Measurements from ENCODE around the gene CTNNA3.

CTNNA3 gene

DNA sequence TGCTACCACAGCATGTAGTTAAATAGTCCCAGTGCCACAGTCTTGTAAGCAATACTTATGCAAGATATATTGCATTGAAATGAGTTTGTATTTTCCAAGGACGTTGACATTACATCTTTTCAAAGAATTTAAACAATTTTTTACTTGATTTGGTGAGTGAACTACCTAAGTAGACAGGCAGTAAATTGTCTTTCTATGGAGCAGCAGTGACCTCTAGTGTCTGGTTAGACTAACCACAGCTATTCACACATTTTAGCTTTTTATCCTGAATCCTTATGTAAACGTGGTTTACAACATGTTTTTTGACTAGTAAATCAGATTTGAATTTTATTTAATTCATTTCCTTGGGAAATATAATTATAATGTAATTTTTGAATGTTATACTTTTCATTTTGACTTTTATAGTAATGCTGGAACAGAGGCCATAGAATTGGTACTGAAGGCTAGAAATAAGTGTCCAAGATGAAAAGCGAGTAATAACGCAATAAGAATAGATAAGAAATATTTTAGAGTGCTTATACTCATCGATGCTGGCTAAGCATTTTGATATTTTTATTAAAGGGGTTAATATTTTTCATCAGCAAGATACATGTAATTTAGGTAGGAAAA lies 764.6 kb downstream of the CTNNA3 start:
- peak; percentile 79 for DNase-seq (ENCODE audit: low read depth)

DNA sequence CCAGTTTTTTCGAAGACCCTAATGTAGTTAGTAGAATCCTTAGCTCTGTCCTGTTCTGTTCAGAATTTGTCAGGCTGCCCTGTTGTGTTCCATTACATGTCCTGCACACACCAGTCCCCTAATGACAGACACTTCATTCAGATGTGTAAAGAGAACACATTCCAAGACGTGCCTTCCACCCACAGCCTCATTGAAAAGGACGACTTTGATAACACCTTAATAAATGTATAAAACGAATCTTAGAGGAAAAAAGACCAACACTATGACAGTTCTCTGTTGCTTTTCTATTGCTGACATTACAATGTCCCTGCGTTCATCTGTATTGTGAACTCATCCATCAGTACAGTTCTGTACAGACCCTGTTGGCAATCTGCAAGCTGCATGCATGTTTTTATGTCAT lies 766.6 kb downstream of the CTNNA3 start:
- DNase-seq (ENCODE audit: low read depth), result no peak

DNA sequence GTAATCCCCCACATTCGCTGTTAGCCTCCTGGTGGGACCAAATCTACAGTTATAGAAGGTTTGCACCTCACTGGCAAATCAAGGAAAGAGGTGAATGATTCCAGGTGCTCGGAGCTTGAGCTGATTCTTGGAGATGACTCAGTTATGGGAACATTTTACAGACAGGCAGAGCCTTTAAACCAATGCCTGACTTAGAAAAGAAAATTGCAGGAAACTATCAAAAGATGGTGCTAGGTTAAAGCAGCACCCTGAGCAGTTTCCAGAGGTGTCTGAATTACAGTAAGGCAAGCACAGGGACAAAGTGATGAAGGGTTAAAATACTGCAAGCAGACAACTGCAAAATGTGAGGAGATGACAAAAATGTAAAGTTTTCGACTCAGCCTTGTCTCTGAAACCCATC lies 767.2 kb downstream of the CTNNA3 start:
- no peak for DNase-seq (ENCODE audit: low read depth)

DNA sequence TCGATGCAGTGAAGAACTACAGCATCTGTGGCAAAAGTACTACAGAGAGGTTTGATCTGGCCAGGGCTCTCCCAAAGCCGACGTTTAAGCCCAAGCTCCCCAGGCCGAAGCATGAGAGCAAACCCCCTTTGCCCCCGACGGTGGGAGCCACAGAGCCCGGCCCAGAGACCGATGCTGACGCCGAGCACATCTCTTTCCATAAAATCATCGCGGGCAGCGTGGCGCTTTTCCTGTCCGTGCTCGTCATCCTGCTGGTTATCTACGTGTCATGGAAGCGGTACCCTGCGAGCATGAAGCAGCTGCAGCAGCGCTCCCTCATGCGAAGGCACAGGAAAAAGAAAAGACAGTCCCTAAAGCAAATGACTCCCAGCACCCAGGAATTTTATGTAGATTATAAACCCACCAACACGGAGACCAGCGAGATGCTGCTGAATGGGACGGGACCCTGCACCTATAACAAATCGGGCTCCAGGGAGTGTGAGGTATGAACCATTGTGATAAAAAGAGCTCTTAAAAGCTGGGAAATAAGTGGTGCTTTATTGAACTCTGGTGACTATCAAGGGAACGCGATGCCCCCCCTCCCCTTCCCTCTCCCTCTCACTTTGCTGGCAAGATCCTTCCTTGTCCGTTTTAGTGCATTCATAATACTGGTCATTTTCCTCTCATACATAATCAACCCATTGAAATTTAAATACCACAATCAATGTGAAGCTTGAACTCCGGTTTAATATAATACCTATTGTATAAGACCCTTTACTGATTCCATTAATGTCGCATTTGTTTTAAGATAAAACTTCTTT lies 767.8 kb downstream of the CTNNA3 start:
- no peak for DNase-seq (ENCODE audit: low read depth)

DNA sequence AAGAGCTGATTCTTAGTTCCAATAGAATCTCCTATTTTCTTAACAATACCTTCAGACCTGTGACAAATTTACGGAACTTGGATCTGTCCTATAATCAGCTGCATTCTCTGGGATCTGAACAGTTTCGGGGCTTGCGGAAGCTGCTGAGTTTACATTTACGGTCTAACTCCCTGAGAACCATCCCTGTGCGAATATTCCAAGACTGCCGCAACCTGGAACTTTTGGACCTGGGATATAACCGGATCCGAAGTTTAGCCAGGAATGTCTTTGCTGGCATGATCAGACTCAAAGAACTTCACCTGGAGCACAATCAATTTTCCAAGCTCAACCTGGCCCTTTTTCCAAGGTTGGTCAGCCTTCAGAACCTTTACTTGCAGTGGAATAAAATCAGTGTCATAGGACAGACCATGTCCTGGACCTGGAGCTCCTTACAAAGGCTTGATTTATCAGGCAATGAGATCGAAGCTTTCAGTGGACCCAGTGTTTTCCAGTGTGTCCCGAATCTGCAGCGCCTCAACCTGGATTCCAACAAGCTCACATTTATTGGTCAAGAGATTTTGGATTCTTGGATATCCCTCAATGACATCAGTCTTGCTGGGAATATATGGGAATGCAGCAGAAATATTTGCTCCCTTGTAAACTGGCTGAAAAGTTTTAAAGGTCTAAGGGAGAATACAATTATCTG lies 768.6 kb downstream of the CTNNA3 start:
- DNase-seq (ENCODE audit: low read depth), result no peak

DNA sequence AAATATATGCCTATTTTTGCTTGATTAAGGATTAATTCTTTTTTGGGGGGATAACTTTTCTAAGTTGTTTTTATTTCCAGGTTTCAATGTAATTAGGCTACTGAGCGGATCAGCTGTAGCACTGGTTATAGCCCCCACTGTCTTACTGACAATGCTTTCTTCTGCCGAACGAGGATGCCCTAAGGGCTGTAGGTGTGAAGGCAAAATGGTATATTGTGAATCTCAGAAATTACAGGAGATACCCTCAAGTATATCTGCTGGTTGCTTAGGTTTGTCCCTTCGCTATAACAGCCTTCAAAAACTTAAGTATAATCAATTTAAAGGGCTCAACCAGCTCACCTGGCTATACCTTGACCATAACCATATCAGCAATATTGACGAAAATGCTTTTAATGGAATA lies 769.2 kb downstream of the CTNNA3 start:
- DNase-seq (ENCODE audit: low read depth), result no peak

DNA sequence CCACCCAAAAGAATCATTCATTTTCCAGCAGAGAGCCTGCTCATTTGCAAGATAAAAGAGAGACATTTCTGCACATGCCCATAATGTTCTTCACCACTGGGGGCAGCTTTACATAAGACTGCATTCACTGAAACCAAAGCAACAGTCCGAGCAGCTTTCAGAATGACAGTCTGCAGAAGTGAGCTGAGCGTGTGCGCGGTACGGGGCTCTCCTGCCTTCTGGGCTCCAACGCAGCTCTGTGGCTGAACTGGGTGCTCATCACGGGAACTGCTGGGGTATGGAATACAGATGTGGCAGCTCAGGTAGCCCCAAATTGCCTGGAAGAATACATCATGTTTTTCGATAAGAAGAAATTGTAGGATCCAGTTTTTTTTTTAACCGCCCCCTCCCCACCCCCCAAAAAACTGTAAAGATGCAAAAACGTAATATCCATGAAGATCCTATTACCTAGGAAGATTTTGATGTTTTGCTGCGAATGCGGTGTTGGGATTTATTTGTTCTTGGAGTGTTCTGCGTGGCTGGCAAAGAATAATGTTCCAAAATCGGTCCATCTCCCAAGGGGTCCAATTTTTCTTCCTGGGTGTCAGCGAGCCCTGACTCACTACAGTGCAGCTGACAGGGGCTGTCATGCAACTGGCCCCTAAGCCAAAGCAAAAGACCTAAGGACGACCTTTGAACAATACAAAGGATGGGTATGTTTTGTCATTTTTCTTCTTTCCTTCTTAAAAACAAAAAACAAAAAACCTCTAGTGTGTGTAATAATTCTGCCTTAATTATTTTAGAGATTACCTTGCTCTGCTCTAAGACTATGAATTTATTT lies 769.9 kb downstream of the CTNNA3 start, which contains the start of gene LRRTM3:
Gene LRRTM3 (plus strand): TSS at position 141 of the 820 bp plus-strand sequence.
- peak; percentile 87 for DNase-seq (ENCODE audit: low read depth)

DNA sequence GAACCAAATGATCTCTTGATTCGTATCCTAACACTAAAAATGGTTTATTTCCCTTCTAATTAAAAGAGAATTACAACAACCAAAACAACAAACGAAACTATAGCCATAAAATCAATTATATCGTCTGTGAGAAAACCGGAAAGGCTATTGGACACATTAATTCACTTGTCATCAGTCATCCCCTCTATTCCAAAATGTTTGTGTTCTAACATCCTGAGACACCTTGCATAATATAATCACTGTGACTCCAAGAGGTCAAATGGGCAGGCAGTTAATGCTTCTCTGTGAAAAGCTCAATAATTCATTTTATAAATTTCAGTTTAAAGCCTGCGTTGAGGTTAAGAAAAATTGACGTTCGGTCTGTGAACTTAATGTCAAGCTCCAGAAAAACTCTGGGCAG lies 770.6 kb downstream of the CTNNA3 start:
- no peak for DNase-seq (ENCODE audit: low read depth)

DNA sequence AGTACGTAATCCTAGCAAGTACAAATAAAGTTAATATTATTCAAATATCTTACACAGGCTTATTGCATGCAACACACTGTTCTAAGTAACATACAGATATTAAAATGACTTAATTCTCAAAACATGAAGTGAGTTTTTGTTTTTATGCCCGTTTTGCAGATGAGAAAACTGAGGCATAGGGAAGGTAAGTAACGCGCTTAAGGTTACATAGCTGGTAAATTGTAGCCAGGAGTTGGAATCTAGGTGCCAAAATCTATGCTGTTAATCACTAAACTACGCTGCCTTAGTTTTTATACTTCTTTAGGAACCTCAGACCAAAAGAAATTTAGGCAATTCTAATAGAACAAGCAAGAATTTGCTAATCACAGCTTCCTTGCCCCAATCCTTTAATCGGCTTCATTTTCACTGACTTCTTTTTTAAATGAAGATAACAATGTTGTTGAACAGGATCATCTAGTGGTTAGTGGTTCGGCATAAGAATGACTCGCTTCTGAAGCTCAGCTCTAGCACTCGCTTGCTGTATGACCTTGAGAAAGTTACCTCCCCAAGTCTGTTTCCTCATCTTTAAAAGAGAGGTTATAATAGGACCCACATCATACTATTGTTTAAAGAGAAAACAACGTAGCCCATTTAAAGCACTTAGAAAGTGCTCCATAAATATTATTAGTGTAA lies 771.2 kb downstream of the CTNNA3 start:
- DNase-seq (ENCODE audit: low read depth), result peak; percentile 70

DNA sequence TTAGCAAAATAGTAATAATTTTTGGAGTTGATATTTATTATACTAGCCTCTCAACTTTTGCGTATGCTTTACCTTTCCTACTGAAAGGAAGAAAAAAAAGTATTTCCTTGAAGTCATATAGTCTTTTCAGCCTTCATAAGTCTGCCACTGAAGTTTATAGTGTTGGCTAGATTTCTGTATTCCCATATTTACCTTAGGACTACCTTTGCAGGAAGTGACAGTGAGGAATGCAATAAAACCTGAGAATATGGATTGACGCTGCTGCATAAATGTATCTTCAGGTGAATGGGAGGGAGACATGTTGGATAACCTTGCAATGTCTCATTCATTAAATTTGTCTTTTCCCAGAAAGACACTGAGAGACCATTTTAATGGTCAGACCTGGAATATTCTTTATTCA lies 776.7 kb downstream of the CTNNA3 start:
- DNase-seq (ENCODE audit: low read depth), result no peak

DNA sequence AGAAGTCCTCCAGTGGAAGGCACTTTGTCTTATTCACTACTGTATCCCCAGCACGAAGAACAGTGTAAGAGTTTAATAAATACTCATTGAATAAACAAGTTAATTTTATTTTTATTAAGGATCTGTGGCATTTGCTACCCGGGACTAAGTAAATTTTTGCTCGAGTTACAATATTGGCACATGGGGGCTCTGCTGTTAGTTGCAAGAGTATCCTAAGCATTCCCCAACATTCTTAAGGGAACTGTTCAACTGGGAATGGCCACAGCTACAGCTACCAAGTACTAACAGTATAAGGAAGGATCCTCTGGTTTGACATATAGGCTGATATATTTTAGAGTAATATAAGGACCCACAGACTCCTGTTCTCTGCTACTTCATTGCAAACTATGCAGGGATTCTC lies 778.9 kb downstream of the CTNNA3 start:
- no peak for DNase-seq (ENCODE audit: low read depth)

DNA sequence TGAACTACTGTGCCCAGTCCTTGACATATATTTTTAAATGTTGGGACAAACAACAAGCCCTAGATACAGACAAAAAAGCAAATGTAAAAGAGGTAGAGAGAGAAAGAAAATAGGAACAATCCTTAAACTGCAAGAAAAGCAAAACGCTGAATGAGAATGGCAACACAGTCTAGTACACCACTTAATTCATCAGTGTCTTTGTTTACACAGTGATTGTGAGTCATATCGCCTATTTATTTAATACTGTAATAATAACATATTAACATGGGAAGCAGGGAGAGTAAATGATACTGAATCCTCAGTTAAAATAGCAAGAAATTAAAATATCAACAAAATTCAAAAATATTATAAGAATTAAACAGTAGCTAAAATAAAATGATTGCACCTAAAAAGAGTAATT lies 780.0 kb downstream of the CTNNA3 start:
- no peak for DNase-seq (ENCODE audit: low read depth)

DNA sequence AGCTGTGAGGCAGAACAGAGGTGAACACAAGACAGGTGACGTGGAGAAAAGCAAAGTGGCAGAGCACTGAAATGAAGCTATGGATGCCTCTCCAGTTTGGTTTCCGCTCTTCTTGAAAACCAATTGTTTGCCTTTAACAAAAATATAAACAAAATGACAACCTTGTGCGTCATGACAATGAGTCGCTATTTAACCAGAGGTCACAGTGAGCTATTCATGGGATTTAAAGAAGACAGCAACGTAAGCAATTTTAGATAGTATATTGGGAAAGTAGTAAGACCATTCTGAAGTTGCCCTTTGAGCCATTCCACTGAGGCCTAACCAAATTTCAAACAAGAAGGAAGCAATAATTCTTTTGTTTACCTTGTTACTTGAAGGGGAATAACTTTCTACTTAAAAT lies 785.3 kb downstream of the CTNNA3 start:
- DNase-seq (ENCODE audit: low read depth), result no peak

DNA sequence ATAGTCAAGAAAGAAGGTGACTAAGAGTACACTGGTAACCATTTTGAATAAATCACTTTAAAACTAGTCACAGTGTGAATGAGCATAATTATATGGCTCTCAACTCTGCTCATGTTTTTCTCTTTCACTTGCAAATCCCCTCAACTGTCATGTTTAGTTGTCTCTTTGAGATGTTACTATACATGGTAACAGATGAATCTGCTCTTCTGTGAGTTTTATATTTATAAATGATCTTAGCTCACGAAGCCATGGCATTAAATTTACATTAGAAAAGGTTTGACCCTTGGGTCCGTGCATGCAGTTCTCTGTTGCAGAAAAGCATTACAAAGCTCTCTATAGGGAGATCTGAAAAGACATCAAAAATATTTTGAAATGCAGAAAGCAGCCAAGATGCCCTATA lies 803.1 kb downstream of the CTNNA3 start:
- DNase-seq (ENCODE audit: low read depth), result no peak

DNA sequence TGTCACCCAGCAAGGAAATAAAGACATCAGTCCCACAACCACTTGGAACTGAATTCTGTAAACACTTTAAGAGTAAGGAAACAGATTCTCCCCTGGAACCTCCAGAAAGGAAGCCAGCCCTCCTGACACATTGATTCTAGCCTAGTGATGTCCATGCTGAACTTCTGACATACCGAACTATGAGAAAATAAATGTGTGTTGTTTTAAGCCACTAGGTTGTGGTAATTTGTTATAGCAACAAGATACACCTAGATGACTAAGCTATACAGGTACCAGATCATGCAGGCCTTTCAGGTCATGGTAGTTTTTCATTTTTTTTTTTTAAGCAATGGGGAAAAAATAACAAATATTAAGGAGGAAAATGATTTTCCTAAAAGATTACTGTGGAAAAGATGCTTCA lies 807.8 kb downstream of the CTNNA3 start:
- DNase-seq (ENCODE audit: low read depth), result no peak

DNA sequence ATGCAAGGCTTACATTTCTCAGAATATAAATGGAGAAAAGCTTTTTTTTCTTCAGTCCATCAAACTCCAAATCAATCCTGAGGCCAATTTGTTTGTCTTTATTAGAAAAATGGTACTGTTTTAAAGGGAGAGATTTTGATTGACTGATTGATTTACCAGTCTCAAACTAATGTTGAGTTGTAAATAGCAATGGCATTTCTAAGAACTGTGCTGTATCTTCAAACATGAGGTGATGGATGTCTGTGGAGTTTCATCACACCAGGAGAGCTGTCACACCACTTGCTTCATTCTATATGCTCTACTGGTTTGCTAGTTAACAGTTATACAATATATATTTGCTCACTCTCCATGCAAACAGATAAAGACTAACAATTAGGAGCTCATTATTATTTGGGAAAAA lies 809.1 kb downstream of the CTNNA3 start:
- DNase-seq (ENCODE audit: low read depth), result peak; percentile 10

DNA sequence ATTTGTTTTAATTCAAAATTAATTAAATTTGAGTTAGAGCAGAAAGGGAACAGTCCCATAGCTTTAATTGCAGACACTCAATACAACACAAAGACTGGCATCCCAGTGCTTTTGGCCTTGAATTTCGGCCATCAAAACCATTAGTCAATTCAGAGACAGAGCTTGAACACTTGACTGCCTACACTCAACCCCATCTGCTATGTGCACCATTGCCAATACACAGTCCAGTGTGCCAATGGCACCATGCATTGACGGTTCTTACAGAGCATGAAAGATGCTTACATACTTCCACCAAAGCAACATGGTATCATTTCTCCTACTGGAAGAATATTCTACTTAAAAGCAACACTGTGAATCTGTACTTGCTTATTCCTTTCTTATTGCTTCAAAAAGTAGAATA lies 813.7 kb downstream of the CTNNA3 start:
- DNase-seq (ENCODE audit: low read depth), result no peak

DNA sequence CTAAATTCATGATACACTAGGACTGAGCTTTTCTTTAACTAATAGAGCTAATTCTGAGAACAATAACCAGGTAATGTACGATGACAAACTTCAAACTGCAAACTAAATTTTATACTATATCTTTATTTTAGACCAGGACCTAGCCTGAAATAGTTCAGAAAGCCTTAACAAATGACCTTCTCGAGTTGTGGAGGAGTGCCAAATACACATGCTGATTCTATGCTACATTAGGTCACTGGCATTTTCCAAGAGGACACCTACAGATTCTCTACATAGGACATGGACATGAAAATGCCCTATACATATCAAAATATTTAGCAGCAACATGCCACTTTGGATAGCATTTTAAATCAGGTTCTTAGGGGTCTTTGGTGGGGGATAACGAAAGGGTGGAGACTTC lies 814.2 kb downstream of the CTNNA3 start:
- no peak for DNase-seq (ENCODE audit: low read depth)

DNA sequence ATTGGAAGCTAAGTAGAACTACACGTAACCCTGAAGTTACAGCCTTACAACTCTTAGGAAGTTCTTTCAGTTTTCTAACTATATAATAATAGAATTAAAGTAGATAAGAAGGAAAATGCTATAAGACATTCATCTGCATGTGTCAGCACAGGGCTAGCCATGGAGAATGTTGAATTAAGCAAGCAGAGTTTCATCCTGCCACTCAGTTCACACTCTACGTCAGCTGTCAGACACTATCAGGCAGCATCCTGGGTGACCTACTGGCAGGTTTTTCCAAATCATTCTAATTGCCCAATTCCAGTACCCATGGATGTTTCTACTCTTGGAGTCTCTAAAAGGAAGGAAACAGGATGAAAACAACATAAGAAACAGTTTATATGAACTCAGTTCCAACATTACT lies 815.2 kb downstream of the CTNNA3 start:
- DNase-seq (ENCODE audit: low read depth), result no peak

DNA sequence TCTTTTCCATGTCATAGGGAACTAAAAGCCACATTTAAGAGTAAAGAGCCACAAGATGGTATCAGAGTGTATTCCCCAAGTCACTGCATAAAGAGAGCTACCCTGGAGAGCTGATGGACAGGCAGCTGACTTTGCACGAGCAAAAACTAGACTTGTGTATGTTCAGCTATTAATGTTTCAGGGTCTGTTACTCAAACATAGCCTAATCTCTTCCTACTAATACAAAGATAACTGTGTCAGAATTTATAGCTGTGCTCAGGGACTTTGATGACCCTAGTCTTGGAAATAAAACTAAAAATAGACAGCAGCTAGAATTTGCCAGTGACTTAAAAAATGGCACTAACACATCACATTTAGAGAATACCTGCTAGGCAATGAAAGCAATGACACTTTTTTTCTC lies 815.7 kb downstream of the CTNNA3 start:
- DNase-seq (ENCODE audit: low read depth), result no peak

DNA sequence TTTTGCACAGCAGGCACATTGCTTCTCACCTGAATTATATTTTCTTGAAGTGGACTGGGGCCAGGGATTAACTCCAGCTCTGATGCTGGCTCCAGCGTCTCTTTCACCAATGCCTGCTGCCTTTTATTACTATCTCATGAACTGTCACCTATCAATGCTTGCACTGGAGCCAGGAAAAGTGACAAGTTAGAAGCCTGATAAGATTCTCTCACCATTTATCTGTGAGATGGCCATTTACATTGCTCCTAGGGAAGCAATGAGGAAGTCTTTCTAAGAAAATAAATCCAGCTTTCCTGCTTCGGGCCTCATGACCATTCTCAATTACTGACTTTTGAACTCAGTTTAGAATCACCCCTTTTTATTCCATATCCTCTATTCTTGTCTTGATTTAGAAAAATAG lies 818.6 kb downstream of the CTNNA3 start:
- DNase-seq (ENCODE audit: low read depth), result no peak

DNA sequence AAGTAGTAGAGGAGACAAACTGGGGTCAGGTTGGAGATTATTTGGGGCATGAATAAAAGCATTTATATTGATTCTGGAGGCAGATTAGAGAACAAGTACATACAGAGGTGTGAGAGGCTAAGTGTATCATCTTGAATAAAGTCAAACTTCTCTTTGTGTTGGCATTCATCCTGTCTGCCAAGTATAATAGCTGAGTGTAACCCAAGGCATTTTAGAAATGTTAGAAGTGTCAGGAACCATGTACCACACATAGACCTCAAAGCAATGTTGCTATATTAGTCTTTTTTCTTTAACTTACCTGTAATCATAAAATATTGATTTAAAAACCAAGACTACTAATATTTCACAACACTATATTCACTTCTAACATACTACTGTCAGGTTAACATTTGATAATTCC lies 826.4 kb downstream of the CTNNA3 start:
- DNase-seq (ENCODE audit: low read depth), result no peak

Data from amniotic epithelial cell (primary cell).